Lower lobe of right lung (tissue), 2 donors: Measurements from ENCODE around the gene PCDHB14. TPM values are rescaled to one million over a fixed set of nuclear protein-coding genes. Genes with fewer than 3 reads are reported as not detected.
"Not testable (repeated sequence)": the region's sequence is repeated elsewhere in the genome, so short reads cannot be mapped to it uniquely, and the experiment has no call there.

Experiments used
- ATAC-seq, 2 donors: fragments of 200-7000 bp; cut with Tn5 transposase; one replicate each; pipeline ENCODE4 v1.9.1; 2020 to 2022; ENCODE audit warnings: mild to moderate bottlenecking in 2 of 2, moderate library complexity in 2 of 2
- DNase-seq: peaks from one replicate; pipeline ENCODE4 v3.0.0-alpha.2; 2020
- H3K27ac ChIP-seq: fragments of 200-600 bp; one replicate; pipeline ENCODE4 v1.8.0; 2022
- H3K27me3 ChIP-seq: fragments of 200-600 bp; one replicate; pipeline ENCODE4 v1.8.0; 2022; ENCODE audit warnings: low read depth
- H3K36me3 ChIP-seq: fragments of 200-600 bp; one replicate; pipeline ENCODE4 v1.8.0; 2022; ENCODE audit warnings: mild to moderate bottlenecking
- H3K4me1 ChIP-seq: fragments of 200-600 bp; one replicate; pipeline ENCODE4 v1.8.0; 2022
- H3K4me3 ChIP-seq: fragments of 200-600 bp; one replicate; pipeline ENCODE4 v1.8.0; 2022; ENCODE audit warnings: mild to moderate bottlenecking
- H3K9me3 ChIP-seq: fragments of 200-600 bp; one replicate; pipeline ENCODE4 v1.8.0; 2022
- intact Hi-C: fragments of 100-400 bp; cut with DNase I; formaldehyde crosslinking; loops from one replicate; pipeline ENCODE4 v1.11.0; 2022
- total RNA-seq: library from RNA; stranded (reverse); fragmentation: NEBNext Ultra II Directional; extraction: Animal tissue kit (Norgen Biotek cat#: 25700); gene quantifications from one replicate; pipeline ENCODE4 v1.2.1, GENCODE V29; 2021
- TF ChIP-seq, protein P1 (sequence below): fragments of 200-600 bp; IDR thresholded peaks from one replicate; pipeline ENCODE4 v1.8.0; 2022; ENCODE audit warnings: antibody characterized with exemption, mild to moderate bottlenecking
- donor health status: DM: no; HTN: yes; CAD: no; lungs with severe emphysema.

Gene PCDHB14
- total RNA-seq, 1 donor from 2014 or later = 2.1 TPM

DNA sequence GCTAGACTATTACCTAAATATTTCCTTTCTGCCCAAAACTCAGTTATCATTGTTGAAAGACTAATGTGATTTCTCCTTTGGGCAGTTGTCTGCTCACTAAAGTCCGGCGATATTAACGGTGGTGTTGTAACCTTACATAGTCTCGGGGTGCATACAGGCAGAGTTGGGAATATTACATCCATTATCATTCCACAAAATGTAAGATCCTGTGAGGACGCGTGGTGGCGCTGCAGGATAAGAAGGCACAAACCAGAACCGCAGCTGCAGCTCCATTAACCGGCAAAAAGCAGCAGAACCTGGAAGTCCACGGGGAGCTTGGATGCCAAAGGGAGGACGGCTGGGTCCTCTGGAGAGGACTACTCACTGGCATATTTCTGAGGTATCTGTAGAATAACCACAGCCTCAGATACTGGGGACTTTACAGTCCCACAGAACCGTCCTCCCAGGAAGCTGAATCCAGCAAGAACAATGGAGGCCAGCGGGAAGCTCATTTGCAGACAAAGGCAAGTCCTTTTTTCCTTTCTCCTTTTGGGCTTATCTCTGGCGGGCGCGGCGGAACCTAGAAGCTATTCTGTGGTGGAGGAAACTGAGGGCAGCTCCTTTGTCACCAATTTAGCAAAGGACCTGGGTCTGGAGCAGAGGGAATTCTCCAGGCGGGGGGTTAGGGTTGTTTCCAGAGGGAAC lies 9.3 kb upstream of the PCDHB14 start, which contains the start of gene PCDHB13:
TSS of gene PCDHB13 (plus strand) at position 264 of the 684 bp plus-strand sequence. CDS start at position 469, 205 bp downstream.
- H3K27me3 ChIP-seq, H3K4me1 ChIP-seq, H3K4me3 ChIP-seq, DNase-seq, H3K36me3 ChIP-seq, intact Hi-C loops, H3K27ac ChIP-seq: not testable (repeated sequence)
- ATAC-seq = peak; percentile 42 to 46
- peaks cover 33% of the 10 kb centered on the region for H3K9me3 ChIP-seq
- TF ChIP-seq, protein P1, sequence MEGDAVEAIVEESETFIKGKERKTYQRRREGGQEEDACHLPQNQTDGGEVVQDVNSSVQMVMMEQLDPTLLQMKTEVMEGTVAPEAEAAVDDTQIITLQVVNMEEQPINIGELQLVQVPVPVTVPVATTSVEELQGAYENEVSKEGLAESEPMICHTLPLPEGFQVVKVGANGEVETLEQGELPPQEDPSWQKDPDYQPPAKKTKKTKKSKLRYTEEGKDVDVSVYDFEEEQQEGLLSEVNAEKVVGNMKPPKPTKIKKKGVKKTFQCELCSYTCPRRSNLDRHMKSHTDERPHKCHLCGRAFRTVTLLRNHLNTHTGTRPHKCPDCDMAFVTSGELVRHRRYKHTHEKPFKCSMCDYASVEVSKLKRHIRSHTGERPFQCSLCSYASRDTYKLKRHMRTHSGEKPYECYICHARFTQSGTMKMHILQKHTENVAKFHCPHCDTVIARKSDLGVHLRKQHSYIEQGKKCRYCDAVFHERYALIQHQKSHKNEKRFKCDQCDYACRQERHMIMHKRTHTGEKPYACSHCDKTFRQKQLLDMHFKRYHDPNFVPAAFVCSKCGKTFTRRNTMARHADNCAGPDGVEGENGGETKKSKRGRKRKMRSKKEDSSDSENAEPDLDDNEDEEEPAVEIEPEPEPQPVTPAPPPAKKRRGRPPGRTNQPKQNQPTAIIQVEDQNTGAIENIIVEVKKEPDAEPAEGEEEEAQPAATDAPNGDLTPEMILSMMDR = peak; percentile 35

DNA sequence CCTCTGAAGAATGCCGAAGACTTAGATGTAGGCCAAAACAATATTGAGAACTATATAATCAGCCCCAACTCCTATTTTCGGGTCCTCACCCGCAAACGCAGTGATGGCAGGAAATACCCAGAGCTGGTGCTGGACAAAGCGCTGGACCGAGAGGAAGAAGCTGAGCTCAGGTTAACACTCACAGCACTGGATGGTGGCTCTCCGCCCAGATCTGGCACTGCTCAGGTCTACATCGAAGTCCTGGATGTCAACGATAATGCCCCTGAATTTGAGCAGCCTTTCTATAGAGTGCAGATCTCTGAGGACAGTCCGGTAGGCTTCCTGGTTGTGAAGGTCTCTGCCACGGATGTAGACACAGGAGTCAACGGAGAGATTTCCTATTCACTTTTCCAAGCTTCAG lies 8.6 kb upstream of the PCDHB14 start:
- H3K4me3 ChIP-seq, H3K36me3 ChIP-seq, intact Hi-C loops, H3K4me1 ChIP-seq, DNase-seq, H3K27me3 ChIP-seq, H3K27ac ChIP-seq, ATAC-seq: not testable (repeated sequence)
- H3K9me3 ChIP-seq = peaks cover 32% of the 10 kb centered on the region

DNA sequence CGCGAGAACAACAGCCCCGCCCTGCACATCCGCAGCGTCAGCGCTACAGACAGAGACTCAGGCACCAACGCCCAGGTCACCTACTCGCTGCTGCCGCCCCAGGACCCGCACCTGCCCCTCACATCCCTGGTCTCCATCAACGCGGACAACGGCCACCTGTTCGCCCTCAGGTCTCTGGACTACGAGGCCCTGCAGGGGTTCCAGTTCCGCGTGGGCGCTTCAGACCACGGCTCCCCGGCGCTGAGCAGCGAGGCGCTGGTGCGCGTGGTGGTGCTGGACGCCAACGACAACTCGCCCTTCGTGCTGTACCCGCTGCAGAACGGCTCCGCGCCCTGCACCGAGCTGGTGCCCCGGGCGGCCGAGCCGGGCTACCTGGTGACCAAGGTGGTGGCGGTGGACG lies 7.6 kb upstream of the PCDHB14 start:
- H3K27me3 ChIP-seq, ATAC-seq, H3K36me3 ChIP-seq, DNase-seq, H3K27ac ChIP-seq, intact Hi-C loops, H3K4me3 ChIP-seq, H3K4me1 ChIP-seq: not testable (repeated sequence)
- peaks cover 35% of the 10 kb centered on the region for H3K9me3 ChIP-seq

DNA sequence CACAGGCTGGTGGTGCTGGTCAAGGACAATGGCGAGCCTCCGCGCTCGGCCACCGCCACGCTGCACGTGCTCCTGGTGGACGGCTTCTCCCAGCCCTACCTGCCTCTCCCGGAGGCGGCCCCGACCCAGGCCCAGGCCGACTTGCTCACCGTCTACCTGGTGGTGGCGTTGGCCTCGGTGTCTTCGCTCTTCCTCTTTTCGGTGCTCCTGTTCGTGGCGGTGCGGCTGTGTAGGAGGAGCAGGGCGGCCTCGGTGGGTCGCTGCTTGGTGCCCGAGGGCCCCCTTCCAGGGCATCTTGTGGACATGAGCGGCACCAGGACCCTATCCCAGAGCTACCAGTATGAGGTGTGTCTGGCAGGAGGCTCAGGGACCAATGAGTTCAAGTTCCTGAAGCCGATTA lies 7.1 kb upstream of the PCDHB14 start:
- H3K27me3 ChIP-seq, H3K36me3 ChIP-seq, H3K4me1 ChIP-seq, intact Hi-C loops, H3K4me3 ChIP-seq, ATAC-seq, DNase-seq, H3K27ac ChIP-seq: not testable (repeated sequence)
- H3K9me3 ChIP-seq = peaks cover 40% of the 10 kb centered on the region

DNA sequence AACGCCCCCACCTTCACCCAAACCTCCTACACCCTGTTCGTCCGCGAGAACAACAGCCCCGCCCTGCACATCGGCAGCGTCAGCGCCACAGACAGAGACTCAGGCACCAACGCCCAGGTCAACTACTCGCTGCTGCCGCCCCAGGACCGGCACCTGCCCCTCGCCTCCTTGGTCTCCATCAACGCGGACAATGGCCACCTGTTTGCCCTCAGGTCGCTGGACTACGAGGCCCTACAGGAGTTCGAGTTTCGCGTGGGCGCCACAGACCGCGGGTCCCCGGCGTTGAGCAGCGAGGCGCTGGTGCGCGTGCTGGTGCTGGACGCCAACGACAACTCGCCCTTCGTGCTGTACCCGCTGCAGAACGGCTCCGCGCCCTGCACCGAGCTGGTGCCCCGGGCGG lies 1.7 kb downstream of the PCDHB14 start:
- DNase-seq, H3K4me1 ChIP-seq, H3K4me3 ChIP-seq, H3K27ac ChIP-seq, H3K36me3 ChIP-seq, intact Hi-C loops, H3K27me3 ChIP-seq, ATAC-seq: not testable (repeated sequence)
- peaks cover 76% of the 10 kb centered on the region for H3K9me3 ChIP-seq

DNA sequence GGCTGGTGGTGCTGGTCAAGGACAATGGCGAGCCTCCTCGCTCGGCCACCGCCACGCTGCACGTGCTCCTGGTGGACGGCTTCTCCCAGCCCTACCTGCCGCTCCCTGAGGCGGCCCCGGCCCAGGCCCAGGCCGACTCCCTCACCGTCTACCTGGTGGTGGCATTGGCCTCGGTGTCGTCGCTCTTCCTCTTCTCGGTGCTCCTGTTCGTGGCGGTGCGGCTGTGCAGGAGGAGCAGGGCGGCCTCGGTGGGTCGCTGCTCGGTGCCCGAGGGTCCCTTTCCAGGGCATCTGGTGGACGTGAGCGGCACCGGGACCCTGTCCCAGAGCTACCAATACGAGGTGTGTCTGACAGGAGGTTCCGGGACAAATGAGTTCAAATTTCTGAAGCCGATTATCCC lies 2.3 kb downstream of the PCDHB14 start:
- H3K4me3 ChIP-seq, H3K4me1 ChIP-seq, H3K27me3 ChIP-seq, DNase-seq, H3K27ac ChIP-seq, H3K36me3 ChIP-seq, intact Hi-C loops, ATAC-seq: not testable (repeated sequence)
- peaks cover 78% of the 10 kb centered on the region for H3K9me3 ChIP-seq

DNA sequence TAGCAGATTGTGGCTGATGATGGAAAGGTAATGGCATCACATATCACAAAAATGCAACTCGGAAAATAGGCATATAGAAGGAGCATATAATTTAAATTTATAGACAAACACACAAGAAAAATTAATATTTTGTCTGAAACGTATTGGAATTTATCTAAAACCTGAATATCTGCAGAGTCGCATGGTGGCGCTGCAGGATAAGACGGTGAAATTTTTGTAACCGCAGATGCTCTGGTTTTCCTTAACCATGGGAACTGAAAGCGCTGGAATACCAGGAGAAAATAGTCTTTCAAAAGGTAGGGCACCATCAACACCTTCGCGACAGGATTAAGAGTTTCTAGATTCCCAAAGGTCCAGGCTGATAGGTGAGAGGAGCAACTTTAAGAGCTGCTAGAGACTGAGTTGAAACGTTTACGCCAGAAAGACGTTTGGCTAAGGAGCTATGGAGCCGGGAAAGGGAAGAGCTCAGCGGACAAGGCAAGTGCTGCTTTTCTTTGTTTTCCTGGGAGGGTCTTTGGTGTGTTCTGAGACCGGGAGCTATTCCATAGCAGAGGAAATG lies 11.0 kb downstream of the PCDHB14 start:
- no peak for ATAC-seq
- H3K36me3 ChIP-seq = no peaks in the 10 kb centered on the region
- peaks cover 82% of the 10 kb centered on the region for H3K9me3 ChIP-seq
- H3K27ac ChIP-seq = no peak overlapping the region
- H3K4me1 ChIP-seq = no peaks in the 10 kb centered on the region
- no peak for DNase-seq
- no peaks in the 10 kb centered on the region for H3K27me3 ChIP-seq
- H3K4me3 ChIP-seq = peak overlapping the region; percentile 20
- intact Hi-C loops = no loop called here
- TF ChIP-seq, protein P1 = no peak

DNA sequence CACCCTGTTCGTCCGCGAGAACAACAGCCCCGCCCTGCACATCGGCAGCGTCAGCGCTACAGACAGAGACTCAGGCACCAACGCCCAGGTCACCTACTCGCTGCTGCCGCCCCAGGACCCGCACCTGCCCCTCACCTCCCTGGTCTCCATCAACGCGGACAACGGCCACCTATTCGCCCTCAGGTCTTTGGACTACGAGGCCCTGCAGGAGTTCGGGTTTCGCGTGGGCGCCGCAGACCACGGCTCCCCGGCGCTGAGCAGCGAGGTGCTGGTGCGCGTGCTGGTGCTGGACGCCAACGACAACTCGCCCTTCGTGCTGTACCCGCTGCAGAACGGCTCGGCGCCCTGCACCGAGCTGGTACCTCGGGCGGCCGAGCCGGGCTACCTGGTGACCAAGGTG lies 12.8 kb downstream of the PCDHB14 start:
- ATAC-seq, H3K4me3 ChIP-seq, H3K27ac ChIP-seq, H3K4me1 ChIP-seq, intact Hi-C loops, H3K36me3 ChIP-seq, DNase-seq, H3K27me3 ChIP-seq: not testable (repeated sequence)
- H3K9me3 ChIP-seq = peaks cover 91% of the 10 kb centered on the region
